Hepatocyte (in vitro differentiated cells): ENCODE measurements around the gene PTPN2. TPM values are rescaled to one million over a fixed set of nuclear protein-coding genes. Genes with fewer than 3 reads are reported as not detected.

Experiments used
- DNase-seq: peaks from one replicate; pipeline ENCODE4 v3.0.0-alpha.2; 2016; ENCODE audit warnings: low spot score
- H2AFZ ChIP-seq: fragments of 200-600 bp; sonication (generic); 2 replicates; pipeline ENCODE4 v1.6.0; 2016; ENCODE audit warnings: antibody characterized with exemption, mild to moderate bottlenecking
- H3K27ac ChIP-seq: fragments of 200-600 bp; sonication (generic); 2 replicates; pipeline ENCODE4 v1.5.1; 2016; ENCODE audit warnings: mild to moderate bottlenecking
- H3K27me3 ChIP-seq: fragments of 200-600 bp; sonication (generic); 2 replicates; pipeline ENCODE4 v1.6.1; 2016
- H3K36me3 ChIP-seq: fragments of 200-600 bp; sonication (generic); replicated peaks from 2 replicates; pipeline ENCODE4 v1.5.1; 2016; ENCODE audit warnings: low read depth; ENCODE audit not compliant: insufficient read depth
- H3K4me1 ChIP-seq: fragments of 200-600 bp; sonication (generic); 2 replicates; pipeline ENCODE4 v1.5.1; 2016; ENCODE audit warnings: mild to moderate bottlenecking, moderate library complexity; ENCODE audit not compliant: insufficient read depth
- H3K4me2 ChIP-seq: fragments of 200-600 bp; sonication (generic); 2 replicates; pipeline ENCODE4 v1.6.0; 2016
- H3K4me3 ChIP-seq: fragments of 200-600 bp; sonication (generic); 2 replicates; pipeline ENCODE4 v1.5.1; 2016; ENCODE audit warnings: mild to moderate bottlenecking
- H3K79me2 ChIP-seq: fragments of 200-600 bp; sonication (generic); 2 replicates; pipeline ENCODE4 v1.6.0; 2017; ENCODE audit warnings: mild to moderate bottlenecking
- H3K9me2 ChIP-seq: fragments of 200-600 bp; sonication (generic); replicated peaks from 2 replicates; pipeline ENCODE4 v1.6.0; 2017; ENCODE audit warnings: mild to moderate bottlenecking; ENCODE audit not compliant: insufficient read depth
- H3K9me3 ChIP-seq: fragments of 200-600 bp; sonication (generic); 2 replicates; pipeline ENCODE4 v1.5.1; 2016; ENCODE audit warnings: low read depth, mild to moderate bottlenecking
- H4K20me1 ChIP-seq: fragments of 200-600 bp; sonication (generic); 2 replicates; pipeline ENCODE4 v1.6.0; 2016; ENCODE audit warnings: mild to moderate bottlenecking; ENCODE audit not compliant: insufficient read depth, poor library complexity, severe bottlenecking
- CTCF ChIP-seq: fragments of 200-600 bp; sonication (generic); IDR thresholded peaks from 2 replicates; pipeline ENCODE4 v1.5.1; 2016; ENCODE audit warnings: antibody characterized with exemption, mild to moderate bottlenecking; ENCODE audit not compliant: poor library complexity
- EZH2 ChIP-seq: fragments of 200-600 bp; sonication (generic); IDR thresholded peaks from 2 replicates; pipeline ENCODE4 v1.6.1; 2016; ENCODE audit warnings: antibody characterized with exemption, mild to moderate bottlenecking, borderline replicate concordance
- EZH2phosphoT487 ChIP-seq: fragments of 200-600 bp; sonication (generic); IDR thresholded peaks from one replicate; pipeline ENCODE4 v1.6.1; 2018; ENCODE audit warnings: antibody characterized with exemption, mild to moderate bottlenecking, low read depth, moderate library complexity; ENCODE audit not compliant: unreplicated experiment, severe bottlenecking
- WGBS: methylation state at CpG from one replicate; pipeline ENCODE4 v1.1.6; 2016; ENCODE audit warnings: low lambda C conversion rate; ENCODE audit errors: missing lambda C conversion rate; 5-methylcytosine and 5-hydroxymethylcytosine counted together
- polyA plus RNA-seq: library from polyadenylated mRNA; unstranded; fragments of >200 nt; fragmentation: Nextera tagmentation; extraction: Ambion mirVana; gene quantifications from 2 replicates; pipeline ENCODE4 v1.2.1, GENCODE V29; 2016
- total RNA-seq: library from RNA; depleted of rRNA; stranded (reverse); fragments of >200 nt; gene quantifications from 2 replicates; pipeline ENCODE4 v1.2.3, GENCODE V29; 2014

PTPN2 gene
- total and polyA plus RNA-seq, 2 experiments from 2014 or later, result 32.0 to 36.7 TPM

GRCh38 chr18:12750076-12750714, 133.8 kb downstream of the PTPN2 start:
- H3K9me3 ChIP-seq, result no peaks in the 10 kb centered on the region
- TF ChIP-seq EZH2 (no peak), EZH2phosphoT487 (no peak), CTCF (no peak)
- DNase-seq, result no peak
- H3K27ac ChIP-seq, result no peak overlapping the region
- H4K20me1 ChIP-seq, result no peaks in the 10 kb centered on the region
- H3K4me1 ChIP-seq, result no peaks in the 10 kb centered on the region
- no peaks in the 10 kb centered on the region for H3K79me2 ChIP-seq
- 91% methylated on average over 14 of the region's 14 CpGs for WGBS
- no peaks in the 10 kb centered on the region for H3K9me2 ChIP-seq
- H3K27me3 ChIP-seq, result no peaks in the 10 kb centered on the region
- no peak overlapping the region for H2AFZ ChIP-seq
- H3K4me3 ChIP-seq, result no peak overlapping the region
- no peak overlapping the region for H3K4me2 ChIP-seq
- no peaks in the 10 kb centered on the region for H3K36me3 ChIP-seq

- Histone ChIP-seq H3K27me3 (no peaks in the 10 kb centered on the region), H3K27ac (no peak overlapping the region), H3K9me3 (no peaks in the 10 kb centered on the region), H3K36me3 (no peaks in the 10 kb centered on the region), H3K4me1 (no peaks in the 10 kb centered on the region), H3K4me2 (no peak overlapping the region), H3K79me2 (no peaks in the 10 kb centered on the region), H3K4me3 (no peak overlapping the region), H4K20me1 (no peaks in the 10 kb centered on the region), H2AFZ (no peak overlapping the region), H3K9me2 (no peaks in the 10 kb centered on the region)
- WGBS, result 88% methylated on average over 12 of the region's 13 CpGs
- DNase-seq, result no peak
- no peak for TF ChIP-seq EZH2
- no peak for TF ChIP-seq CTCF
- no peak for TF ChIP-seq EZH2phosphoT487
Measured at GRCh38 chr18:12749121-12749520, 134.9 kb downstream of the PTPN2 start.

- H4K20me1 ChIP-seq, result no peaks in the 10 kb centered on the region
- H3K4me2 ChIP-seq, result no peak overlapping the region
- H3K27me3 ChIP-seq, result no peaks in the 10 kb centered on the region
- WGBS, result 97% methylated on average over 5 of the region's 5 CpGs
- no peak overlapping the region for H2AFZ ChIP-seq
- no peaks in the 10 kb centered on the region for H3K9me3 ChIP-seq
- no peak overlapping the region for H3K4me3 ChIP-seq
- H3K9me2 ChIP-seq, result no peaks in the 10 kb centered on the region
- no peak for TF ChIP-seq EZH2
- TF ChIP-seq EZH2phosphoT487, result no peak
- no peak for TF ChIP-seq CTCF
- no peaks in the 10 kb centered on the region for H3K4me1 ChIP-seq
- H3K36me3 ChIP-seq, result no peaks in the 10 kb centered on the region
- H3K79me2 ChIP-seq, result no peaks in the 10 kb centered on the region
- no peak overlapping the region for H3K27ac ChIP-seq
- no peak for DNase-seq
Measured at GRCh38 chr18:12748671-12749070, 135.4 kb downstream of the PTPN2 start.
